ENCODE measurements around the gene RPL19. TPM values are rescaled to one million over a fixed set of nuclear protein-coding genes. Genes with fewer than 3 reads are reported as not detected.

Gene RPL19
- total RNA-seq, 4 donors from 2014 or later = 2,008 to 3,549 (median 2,319) TPM

- 89 to 90% methylated on average over 5 to 10 of the region's 10 CpGs for WGBS, 2 donors
- H3K4me1 ChIP-seq = peaks cover 27 to 29% of the 10 kb centered on the region in 2 donors
- no peak overlapping the region for H3K27ac ChIP-seq
- no peaks in the 10 kb centered on the region for H3K27me3 ChIP-seq
- intact Hi-C loops (cut with DNase I) = no loop called here
- H3K4me3 ChIP-seq (replicated peaks in 1 of 3) = no peak overlapping the region
- no peak for TF ChIP-seq POLR2A (IDR thresholded peaks at IDR 0.05)
- DNase-seq = no peak
- peaks cover 0 to 10% of the 10 kb centered on the region in 2 donors for H3K36me3 ChIP-seq
- no peaks in the 10 kb centered on the region for H3K9me3 ChIP-seq
These were observed 6.7 kb upstream of the RPL19 start for GRCh38 chr17:39193346-39193745.

DNA sequence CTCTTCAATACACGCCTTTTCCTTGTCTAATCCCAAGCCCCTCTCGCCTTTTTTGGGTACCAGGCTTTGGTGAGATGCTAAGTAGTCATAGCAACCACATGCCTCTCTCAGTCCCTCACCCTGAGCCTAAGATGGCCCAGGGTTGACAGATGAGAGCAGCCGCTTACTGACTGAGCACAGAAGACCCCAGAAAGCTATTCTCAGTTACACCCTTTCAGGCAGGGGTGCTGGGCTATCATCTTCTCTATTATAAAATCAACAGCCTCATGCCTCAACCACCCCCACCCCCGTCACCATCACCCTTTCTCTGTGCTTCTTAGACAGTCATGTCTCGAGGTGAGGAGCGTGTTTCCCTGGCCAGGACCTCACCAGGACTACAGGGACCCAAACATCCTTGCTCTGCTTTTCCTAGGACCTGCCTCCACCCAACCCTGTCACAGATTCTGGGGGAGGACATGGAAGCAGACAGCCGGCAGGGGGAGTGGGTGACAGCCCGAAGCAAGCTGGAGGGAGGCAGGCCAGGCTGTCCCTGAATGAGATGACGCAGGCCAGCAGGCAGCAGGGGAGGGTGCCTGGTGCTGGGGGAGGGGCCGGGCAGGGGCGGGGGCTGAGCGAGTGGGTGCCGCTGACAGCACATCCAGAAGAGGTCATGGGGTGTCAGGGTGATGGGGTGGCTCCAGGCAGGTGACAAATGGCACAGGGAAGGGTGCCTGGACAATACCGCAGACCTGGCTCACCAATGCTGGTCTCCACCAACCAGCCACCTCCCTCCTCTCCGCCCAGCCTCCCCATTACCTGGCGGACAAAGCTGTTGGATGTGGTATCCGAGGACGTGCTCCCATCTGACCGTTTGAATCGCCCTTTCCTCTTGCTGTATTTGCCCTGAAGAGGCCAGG is 5.7 kb upstream of the RPL19 start:
- WGBS, 2 donors = 60 to 66% methylated on average over 19 to 20 of the region's 20 CpGs
- Histone ChIP-seq H3K27ac (peak overlapping the region in 1 of 3 donors; percentile 38), H3K27me3 (no peaks in the 10 kb centered on the region), H3K4me1 (peaks cover 28 to 32% of the 10 kb centered on the region in 2 donors), H3K36me3 (peaks cover 0 to 6% of the 10 kb centered on the region in 2 donors), H3K4me3 (replicated peaks in 1 of 3) (no peak overlapping the region), H3K9me3 (no peaks in the 10 kb centered on the region)
- TF ChIP-seq CTCF (IDR thresholded peaks at IDR 0.05) (no peak), POLR2A (IDR thresholded peaks at IDR 0.05) (no peak)
- intact Hi-C loops (cut with DNase I) = no loop called here
- no peak for DNase-seq

- no peak for DNase-seq
- Histone ChIP-seq H3K9me3 (no peaks in the 10 kb centered on the region), H3K36me3 (peaks cover 0 to 3% of the 10 kb centered on the region in 2 donors), H3K27me3 (no peaks in the 10 kb centered on the region), H3K27ac (peak overlapping the region in 2 of 3 donors; percentile 33 to 38), H3K4me1 (peaks cover 31 to 35% of the 10 kb centered on the region in 2 donors), H3K4me3 (replicated peaks in 1 of 3) (no peak overlapping the region)
- WGBS, 2 donors = 67 to 68% methylated on average over 6 to 8 of the region's 10 CpGs
- no peak for TF ChIP-seq POLR2A (IDR thresholded peaks at IDR 0.05)
- no peak for TF ChIP-seq CTCF (IDR thresholded peaks at IDR 0.05)
- intact Hi-C loops (cut with DNase I) = no loop called here
These were observed 5.0 kb upstream of the RPL19 start for GRCh38 chr17:39194985-39195524.

GRCh38 chr17:39195568-39196160 is 4.4 kb upstream of the RPL19 start:
- H3K4me1 ChIP-seq = peaks cover 32 to 35% of the 10 kb centered on the region in 2 donors

More at GRCh38 chr17:39195568-39196160, 4.4 kb upstream of the RPL19 start:
- intact Hi-C loops (cut with DNase I) = no loop called here
- H3K27me3 ChIP-seq = no peaks in the 10 kb centered on the region
- WGBS, 2 donors = 30 to 52% methylated on average over 7 of the region's 8 CpGs
- H3K4me3 ChIP-seq (replicated peaks in 1 of 3) = peak overlapping the region in 1 of 3 donors; percentile 3
- peak; percentile 72 for DNase-seq
- TF ChIP-seq POLR2A (IDR thresholded peaks at IDR 0.05) (no peak), CTCF (IDR thresholded peaks at IDR 0.05) (no peak)
- peak overlapping the region; percentile 33 to 55 (median 38) for H3K27ac ChIP-seq
- H3K9me3 ChIP-seq = no peaks in the 10 kb centered on the region
- H3K36me3 ChIP-seq = no peaks in the 10 kb centered on the region
